Fibroblast of skin of left biceps (primary cell): Measurements from ENCODE around the gene AFF4.
A peak's percentile ranks its signal among the peaks of the same experiment; 100 is the strongest.

ENCODE experiments used
- DNase-seq, 2 experiments: peaks; one replicate each; pipeline ENCODE4 v3.0.0-alpha.2; 2013; ENCODE audit warnings: low read depth in 2 of 2

AFF4 gene

GRCh38 chr5:132895719-132896305 lies 67.6 kb downstream of the AFF4 start:
- no peak for DNase-seq

GRCh38 chr5:132890817-132891216 lies 72.6 kb downstream of the AFF4 start:
- no peak for DNase-seq

GRCh38 chr5:132889501-132889900 lies 73.9 kb downstream of the AFF4 start:
- no peak for DNase-seq

GRCh38 chr5:132887283-132887682 lies 76.2 kb downstream of the AFF4 start:
- DNase-seq = no peak

GRCh38 chr5:132886064-132886823 lies 77.2 kb downstream of the AFF4 start:
- no peak for DNase-seq

GRCh38 chr5:132884548-132884947 lies 78.9 kb downstream of the AFF4 start:
- DNase-seq = no peak

- DNase-seq = peak; percentile 13 to 17
These were observed 80.1 kb downstream of the AFF4 start for GRCh38 chr5:132883261-132883834.

- no peak for DNase-seq
These were observed 85.5 kb downstream of the AFF4 start for GRCh38 chr5:132877938-132878337.

GRCh38 chr5:132877466-132877865 lies 86.0 kb downstream of the AFF4 start:
- DNase-seq = no peak

GRCh38 chr5:132876020-132876759 lies 87.2 kb downstream of the AFF4 start:
- DNase-seq = no peak

- no peak for DNase-seq
These were observed 89.5 kb downstream of the AFF4 start for GRCh38 chr5:132873930-132874271.

- DNase-seq = no peak
These were observed 90.1 kb downstream of the AFF4 start, which contains the start of gene LEAP2 for GRCh38 chr5:132873119-132873929. Gene LEAP2 (plus strand): TSS chr5:132873668. CDS start chr5:132873695, 27 bp downstream.

GRCh38 chr5:132872788-132873118 lies 90.7 kb downstream of the AFF4 start:
- DNase-seq = no peak

- DNase-seq = no peak
These were observed 91.8 kb downstream of the AFF4 start for GRCh38 chr5:132871459-132872284.

GRCh38 chr5:132870801-132871200 lies 92.6 kb downstream of the AFF4 start:
- no peak for DNase-seq

- no peak for DNase-seq
These were observed 94.7 kb downstream of the AFF4 start for GRCh38 chr5:132868754-132869153.

GRCh38 chr5:132867046-132867451 lies 96.4 kb downstream of the AFF4 start:
- no peak for DNase-seq

GRCh38 chr5:132866342-132867045 lies 96.9 kb downstream of the AFF4 start, which contains the start of the genes GDF9 and UQCRQ:
Gene GDF9 (minus strand): TSS chr5:132866469. CDS start chr5:132864533, 1,936 bp downstream.
Gene UQCRQ (plus strand): TSS chr5:132866642. CDS start chr5:132866882, 240 bp downstream.
- DNase-seq = peak; percentile 99

- no peak for DNase-seq
These were observed 97.6 kb downstream of the AFF4 start for GRCh38 chr5:132865668-132866341.
